ENCODE data around the gene GAS2L1.

GAS2L1 gene

DNA sequence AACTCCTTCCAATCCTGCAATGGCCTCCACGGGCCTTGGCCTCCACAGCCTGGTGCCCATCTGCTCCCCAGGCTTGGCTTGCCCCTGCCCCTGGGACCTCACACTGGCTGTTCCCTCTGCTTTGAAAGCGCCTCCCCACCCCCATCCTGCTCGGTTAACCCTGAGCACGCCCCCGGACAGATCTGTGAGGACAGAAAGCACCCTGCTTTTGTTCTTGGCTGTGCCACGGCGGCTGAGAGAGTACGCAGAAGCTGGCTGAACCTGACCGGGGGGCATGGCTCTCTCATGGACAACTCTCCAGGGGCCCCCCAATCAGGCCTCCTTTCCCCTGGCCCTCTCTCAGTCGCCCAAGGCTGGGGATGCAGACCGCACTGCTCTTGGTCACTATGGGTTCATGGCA is 29.2 kb downstream of the GAS2L1 start:
- no peak for ATAC-seq (ENCODE audit: insufficient read depth, low read depth)
- no peak for DNase-seq
- no peak overlapping the region for H3K27ac ChIP-seq (ENCODE audit: low read length)

GRCh38 chr22:29336751-29337490 is 30.5 kb downstream of the GAS2L1 start:
- no peak overlapping the region for H3K4me3 ChIP-seq (ENCODE audit: low read depth in 1 of 2, low read length in 2 of 2)
- no peaks in the 10 kb centered on the region for H3K9me3 ChIP-seq (ENCODE audit: insufficient read depth, low read length, severe bottlenecking)
- H3K4me2 ChIP-seq (ENCODE audit: insufficient read depth, low read length): no peak overlapping the region
- no peak for ATAC-seq (ENCODE audit: insufficient read depth, low read depth)
- 0 out of 2 replicates have a peak, but pooled peaks cover 7% of the 10 kb centered on the region for H4K20me1 ChIP-seq (ENCODE audit: insufficient read depth, low read length)
- H3K36me3 ChIP-seq (ENCODE audit: insufficient read depth, low read length): peaks cover 94% of the 10 kb centered on the region
- no peaks in the 10 kb centered on the region for H3K4me1 ChIP-seq (ENCODE audit: insufficient read depth, low read length)
- no peak overlapping the region for H3K27ac ChIP-seq (ENCODE audit: low read length)
- no peak overlapping the region for H3K9ac ChIP-seq (ENCODE audit: low read depth, low read length)
- H2AFZ ChIP-seq (ENCODE audit: low read depth, low read length): no peak overlapping the region
- DNase-seq: no peak
- TF ChIP-seq, protein P1, sequence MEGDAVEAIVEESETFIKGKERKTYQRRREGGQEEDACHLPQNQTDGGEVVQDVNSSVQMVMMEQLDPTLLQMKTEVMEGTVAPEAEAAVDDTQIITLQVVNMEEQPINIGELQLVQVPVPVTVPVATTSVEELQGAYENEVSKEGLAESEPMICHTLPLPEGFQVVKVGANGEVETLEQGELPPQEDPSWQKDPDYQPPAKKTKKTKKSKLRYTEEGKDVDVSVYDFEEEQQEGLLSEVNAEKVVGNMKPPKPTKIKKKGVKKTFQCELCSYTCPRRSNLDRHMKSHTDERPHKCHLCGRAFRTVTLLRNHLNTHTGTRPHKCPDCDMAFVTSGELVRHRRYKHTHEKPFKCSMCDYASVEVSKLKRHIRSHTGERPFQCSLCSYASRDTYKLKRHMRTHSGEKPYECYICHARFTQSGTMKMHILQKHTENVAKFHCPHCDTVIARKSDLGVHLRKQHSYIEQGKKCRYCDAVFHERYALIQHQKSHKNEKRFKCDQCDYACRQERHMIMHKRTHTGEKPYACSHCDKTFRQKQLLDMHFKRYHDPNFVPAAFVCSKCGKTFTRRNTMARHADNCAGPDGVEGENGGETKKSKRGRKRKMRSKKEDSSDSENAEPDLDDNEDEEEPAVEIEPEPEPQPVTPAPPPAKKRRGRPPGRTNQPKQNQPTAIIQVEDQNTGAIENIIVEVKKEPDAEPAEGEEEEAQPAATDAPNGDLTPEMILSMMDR (IDR thresholded peaks at IDR 0.05; ENCODE audit: borderline replicate concordance, extremely low read depth, low read length, poor library complexity, severe bottlenecking): no peak
- no peak for TF ChIP-seq EZH2 (IDR thresholded peaks at IDR 0.05; ENCODE audit: borderline replicate concordance, low read depth, low read length, severe bottlenecking)
- H3K27me3 ChIP-seq (ENCODE audit: insufficient read depth, low read length, poor library complexity): no peaks in the 10 kb centered on the region
- no peaks in the 10 kb centered on the region for H3K79me2 ChIP-seq (ENCODE audit: insufficient read depth, low read length)

More for the DNA sequence above, 29.2 kb downstream of the GAS2L1 start:
- Histone ChIP-seq H3K4me2 (ENCODE audit: insufficient read depth, low read length) (no peak overlapping the region), H3K36me3 (ENCODE audit: insufficient read depth, low read length) (peaks cover 94% of the 10 kb centered on the region), H3K9me3 (ENCODE audit: insufficient read depth, low read length, severe bottlenecking) (no peaks in the 10 kb centered on the region), H3K4me3 (ENCODE audit: low read depth in 1 of 2, low read length in 2 of 2) (no peak overlapping the region), H3K4me1 (ENCODE audit: insufficient read depth, low read length) (no peaks in the 10 kb centered on the region), H3K9ac (ENCODE audit: low read depth, low read length) (no peak overlapping the region), H2AFZ (ENCODE audit: low read depth, low read length) (no peak overlapping the region), H4K20me1 (ENCODE audit: insufficient read depth, low read length) (0 out of 2 replicates have a peak, but pooled peaks cover 4% of the 10 kb centered on the region), H3K79me2 (ENCODE audit: insufficient read depth, low read length) (no peaks in the 10 kb centered on the region), H3K27me3 (ENCODE audit: insufficient read depth, low read length, poor library complexity) (no peaks in the 10 kb centered on the region)
- TF ChIP-seq, protein P1 (IDR thresholded peaks at IDR 0.05; ENCODE audit: borderline replicate concordance, extremely low read depth, low read length, poor library complexity, severe bottlenecking): no peak
- TF ChIP-seq EZH2 (IDR thresholded peaks at IDR 0.05; ENCODE audit: borderline replicate concordance, low read depth, low read length, severe bottlenecking): no peak

DNA sequence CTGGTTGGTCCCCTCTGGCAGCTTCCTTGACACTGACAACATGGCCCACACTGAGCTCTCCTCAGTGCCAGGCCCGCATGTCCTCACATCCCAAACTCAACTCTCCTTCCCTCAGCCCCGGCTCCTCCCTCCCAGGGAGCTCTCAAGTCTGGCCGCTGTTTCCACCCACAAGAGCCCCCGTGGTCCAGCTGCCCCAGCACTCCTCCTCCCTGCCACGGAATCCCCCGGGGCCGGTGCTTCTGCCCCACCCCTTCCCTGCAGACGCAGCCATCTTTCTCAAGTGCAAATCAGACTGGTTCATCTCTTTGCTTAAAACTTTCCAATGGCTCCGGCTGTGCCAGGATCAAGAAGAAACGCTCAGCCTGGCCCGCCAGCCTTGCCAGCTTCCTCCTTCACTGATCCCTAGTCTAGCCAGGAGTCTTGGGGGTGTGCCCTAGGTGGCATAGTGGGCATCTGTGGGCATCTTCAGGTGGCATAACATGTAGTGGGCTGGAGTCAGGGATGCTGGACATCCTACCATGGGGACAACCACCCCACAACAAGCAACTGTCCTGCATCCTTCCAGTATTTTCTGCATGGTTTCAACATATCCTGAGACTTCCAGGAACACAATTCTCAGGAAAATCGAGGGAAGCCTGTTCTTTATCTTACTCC is 31.3 kb downstream of the GAS2L1 start:
- no peak overlapping the region for H3K4me2 ChIP-seq (ENCODE audit: insufficient read depth, low read length)
- no peak overlapping the region for H3K4me3 ChIP-seq (ENCODE audit: low read depth in 1 of 2, low read length in 2 of 2)
- H2AFZ ChIP-seq (ENCODE audit: low read depth, low read length): no peak overlapping the region
- no peaks in the 10 kb centered on the region for H3K79me2 ChIP-seq (ENCODE audit: insufficient read depth, low read length)
- H3K27ac ChIP-seq (ENCODE audit: low read length): no peak overlapping the region
- TF ChIP-seq, protein P1 (IDR thresholded peaks at IDR 0.05; ENCODE audit: borderline replicate concordance, extremely low read depth, low read length, poor library complexity, severe bottlenecking): no peak
- TF ChIP-seq EZH2 (IDR thresholded peaks at IDR 0.05; ENCODE audit: borderline replicate concordance, low read depth, low read length, severe bottlenecking): no peak
- H3K9ac ChIP-seq (ENCODE audit: low read depth, low read length): no peak overlapping the region
- no peaks in the 10 kb centered on the region for H3K27me3 ChIP-seq (ENCODE audit: insufficient read depth, low read length, poor library complexity)
- DNase-seq: no peak
- no peak for ATAC-seq (ENCODE audit: insufficient read depth, low read depth)
- H3K4me1 ChIP-seq (ENCODE audit: insufficient read depth, low read length): no peaks in the 10 kb centered on the region
- 0 out of 2 replicates have a peak, but pooled peaks cover 5% of the 10 kb centered on the region for H4K20me1 ChIP-seq (ENCODE audit: insufficient read depth, low read length)
- H3K9me3 ChIP-seq (ENCODE audit: insufficient read depth, low read length, severe bottlenecking): no peaks in the 10 kb centered on the region
- peaks cover 94% of the 10 kb centered on the region for H3K36me3 ChIP-seq (ENCODE audit: insufficient read depth, low read length)

Data from DND-41 (cell line).